ENCODE results near the gene USP37.
A peak's percentile ranks its signal among the peaks of the same experiment; 100 is the strongest.
"Not testable (repeated sequence)": the region's sequence is repeated elsewhere in the genome, so short reads cannot be mapped to it uniquely, and the experiment has no call there.

USP37 gene

GRCh38 chr2:218568190-218569037 lies at the start of gene USP37, which contains the start of gene CNOT9:
USP37 (minus strand) TSS chr2:218568351; CDS start chr2:218558653, 9,698 bp downstream.
CNOT9 (plus strand) TSS chr2:218568839; CDS start chr2:218568955, 116 bp downstream.
- DNase-seq = peak; percentile 100

GRCh38 chr2:218615868-218616315 lies 47.7 kb upstream of the USP37 start:
- no peak for DNase-seq

GRCh38 chr2:218607436-218608115 lies 39.4 kb upstream of the USP37 start, which contains the start of gene PLCD4:
PLCD4 (plus strand) TSS chr2:218607899; CDS start chr2:218615740, 7,841 bp downstream.
- DNase-seq = peak; percentile 72

GRCh38 chr2:218605432-218605831 lies 37.3 kb upstream of the USP37 start:
- DNase-seq = peak; percentile 83

GRCh38 chr2:218585541-218585940 lies 17.4 kb upstream of the USP37 start:
- no peak for DNase-seq

GRCh38 chr2:218583983-218584850 lies 16.1 kb upstream of the USP37 start:
- DNase-seq = no peak

GRCh38 chr2:218582076-218582475 lies 13.9 kb upstream of the USP37 start:
- DNase-seq = no peak

- DNase-seq = no peak
Observed at GRCh38 chr2:218578272-218578877, 10.2 kb upstream of the USP37 start.

- no peak for DNase-seq
Observed at GRCh38 chr2:218577482-218578220, 9.5 kb upstream of the USP37 start.

- no peak for DNase-seq
Observed at GRCh38 chr2:218576854-218577253, 8.7 kb upstream of the USP37 start.

- no peak for DNase-seq
Observed at GRCh38 chr2:218570850-218571249, 2.7 kb upstream of the USP37 start.

- DNase-seq = peak; percentile 39
Observed at GRCh38 chr2:218569661-218570500, 1.7 kb upstream of the USP37 start.

- DNase-seq = peak; percentile 55
Observed at GRCh38 chr2:218569038-218569431, 884 bp upstream of the USP37 start.

- no peak for DNase-seq
Observed at GRCh38 chr2:218567797-218568189, 358 bp downstream of the USP37 start.

GRCh38 chr2:218566296-218566695 lies 1.9 kb downstream of the USP37 start:
- DNase-seq = no peak

GRCh38 chr2:218564056-218564455 lies 4.1 kb downstream of the USP37 start:
- no peak for DNase-seq

GRCh38 chr2:218558986-218559385 lies 9.2 kb downstream of the USP37 start:
- no peak for DNase-seq

GRCh38 chr2:218557941-218558340 lies 10.2 kb downstream of the USP37 start:
- no peak for DNase-seq

GRCh38 chr2:218555527-218555926 lies 12.6 kb downstream of the USP37 start:
- no peak for DNase-seq

- DNase-seq = not testable (repeated sequence)
Observed at GRCh38 chr2:218554225-218554624, 13.9 kb downstream of the USP37 start.

GRCh38 chr2:218547978-218548377 lies 20.2 kb downstream of the USP37 start:
- DNase-seq = no peak

All from femur (tissue), 1 donor.